COR-L47 (cell line): ENCODE measurements around the gene SGPP1.
"Not testable (repeated sequence)": the region's sequence is repeated elsewhere in the genome, so short reads cannot be mapped to it uniquely, and the experiment has no call there.

ENCODE experiments used
- DNase-seq: peaks from one replicate; lab custom pipeline; 2025; lab: John Stamatoyannopoulos, UW

SGPP1 gene

GRCh38 chr14:63725786-63726460 is 1.9 kb downstream of the SGPP1 start:
- DNase-seq: no peak

- DNase-seq: peak; percentile 32
These were observed 10.2 kb downstream of the SGPP1 start for GRCh38 chr14:63717702-63718101.

GRCh38 chr14:63715360-63715759 is 12.5 kb downstream of the SGPP1 start:
- DNase-seq: no peak

- DNase-seq: no peak
These were observed 14.1 kb downstream of the SGPP1 start for GRCh38 chr14:63713764-63714163.

GRCh38 chr14:63713058-63713457 is 14.8 kb downstream of the SGPP1 start:
- DNase-seq: no peak

- no peak for DNase-seq
These were observed 15.7 kb downstream of the SGPP1 start for GRCh38 chr14:63712123-63712522.

GRCh38 chr14:63710497-63710896 is 17.4 kb downstream of the SGPP1 start:
- DNase-seq: no peak

- DNase-seq: no peak
These were observed 18.3 kb downstream of the SGPP1 start for GRCh38 chr14:63709589-63709988.

GRCh38 chr14:63707216-63707615 is 20.6 kb downstream of the SGPP1 start:
- no peak for DNase-seq

GRCh38 chr14:63705561-63706070 is 22.2 kb downstream of the SGPP1 start:
- no peak for DNase-seq

- not testable (repeated sequence) for DNase-seq
These were observed 25.3 kb downstream of the SGPP1 start for GRCh38 chr14:63702530-63702929.

- no peak for DNase-seq
These were observed 26.1 kb downstream of the SGPP1 start for GRCh38 chr14:63701606-63702299.

GRCh38 chr14:63692310-63693020 is 35.4 kb downstream of the SGPP1 start:
- no peak for DNase-seq

GRCh38 chr14:63689132-63689531 is 38.7 kb downstream of the SGPP1 start:
- no peak for DNase-seq

- no peak for DNase-seq
These were observed 40.9 kb downstream of the SGPP1 start for GRCh38 chr14:63686926-63687325.

- no peak for DNase-seq
These were observed 42.5 kb downstream of the SGPP1 start for GRCh38 chr14:63685401-63685800.

GRCh38 chr14:63682727-63683593 is 44.9 kb downstream of the SGPP1 start:
- no peak for DNase-seq

GRCh38 chr14:63678536-63678935 is 49.3 kb downstream of the SGPP1 start:
- DNase-seq: no peak

GRCh38 chr14:63677891-63678379 is 49.9 kb downstream of the SGPP1 start:
- no peak for DNase-seq

GRCh38 chr14:63676615-63677014 is 51.2 kb downstream of the SGPP1 start:
- no peak for DNase-seq

- no peak for DNase-seq
These were observed 53.9 kb downstream of the SGPP1 start for GRCh38 chr14:63673886-63674497.
